HepG2 (cell line): ENCODE results near the gene STX10. TPM values are rescaled to one million over a fixed set of nuclear protein-coding genes. Genes with fewer than 3 reads are reported as not detected.

Experiments used
- BATF2 ChIP-seq: sonication (generic); formaldehyde crosslinking; IDR thresholded peaks from 2 replicates; pipeline ENCODE4 v1.8.0; 2022; ENCODE audit warnings: mild to moderate bottlenecking, missing genetic modification reagents, moderate library complexity
- BCLAF1 ChIP-seq: fragments of 450-650 bp; IDR thresholded peaks from 2 replicates; pipeline ENCODE4 v1.6.1; 2017; ENCODE audit warnings: mild to moderate bottlenecking
- FOSL2 ChIP-seq: sonication (generic); formaldehyde crosslinking; IDR thresholded peaks from 2 replicates; pipeline ENCODE4 v1.4.0; 2020; ENCODE audit warnings: missing genetic modification reagents
- FOXC1 ChIP-seq: sonication (generic); formaldehyde crosslinking; IDR thresholded peaks from 2 replicates; pipeline ENCODE4 v1.8.0; 2022; ENCODE audit warnings: mild to moderate bottlenecking, missing genetic modification reagents, borderline replicate concordance
- NFAT5 ChIP-seq: sonication (generic); formaldehyde crosslinking; IDR thresholded peaks from 2 replicates; pipeline ENCODE4 v1.4.0; 2020; ENCODE audit warnings: missing genetic modification reagents
- PHF21A ChIP-seq: sonication (generic); formaldehyde crosslinking; IDR thresholded peaks from 2 replicates; pipeline ENCODE4 v1.5.0; 2020; ENCODE audit warnings: mild to moderate bottlenecking, missing genetic modification reagents
- PRDM15 ChIP-seq: sonication (generic); formaldehyde crosslinking; IDR thresholded peaks from 2 replicates; pipeline ENCODE4 v1.4.0; 2020; ENCODE audit warnings: missing genetic modification reagents
- RBAK ChIP-seq: sonication (generic); formaldehyde crosslinking; IDR thresholded peaks from 2 replicates; pipeline ENCODE4 v1.5.1; 2020; ENCODE audit warnings: mild to moderate bottlenecking, missing genetic modification reagents
- ZMYM3 ChIP-seq: sonication (generic); formaldehyde crosslinking; IDR thresholded peaks from 2 replicates; pipeline ENCODE4 v1.5.1; 2020; ENCODE audit warnings: mild to moderate bottlenecking, missing genetic modification reagents
- ZNF329 ChIP-seq: sonication (generic); formaldehyde crosslinking; IDR thresholded peaks from 2 replicates; pipeline ENCODE4 v1.9.0; 2021; ENCODE audit warnings: low read depth, mild to moderate bottlenecking, missing genetic modification reagents
- ZNF83 ChIP-seq: sonication (generic); formaldehyde crosslinking; IDR thresholded peaks from 2 replicates; pipeline ENCODE4 v1.4.0; 2020; ENCODE audit warnings: missing genetic modification reagents, mild to moderate bottlenecking, borderline replicate concordance
- ZNF839 ChIP-seq: sonication (generic); formaldehyde crosslinking; IDR thresholded peaks from 2 replicates; pipeline ENCODE4 v1.4.0; 2020; ENCODE audit warnings: missing genetic modification reagents, mild to moderate bottlenecking, borderline replicate concordance
- ZSCAN12 ChIP-seq: sonication (generic); formaldehyde crosslinking; IDR thresholded peaks from 2 replicates; pipeline ENCODE4 v1.9.0; 2021; ENCODE audit warnings: mild to moderate bottlenecking, missing genetic modification reagents
- polyA plus RNA-seq, 8 experiments: library from polyadenylated mRNA; depleted of rRNA in 3 of 8; stranded (reverse) in 7 of 8; unstranded in 1 of 8; fragments of >200 nt; fragmentation: Illumina TruSeq in 4 of 8; extraction: Trizol in 4 of 8; gene quantifications; 2 replicates each; pipeline versions ENCODE4 v1.2.1 to v1.2.3, GENCODE V29; 2011 to 2016; ENCODE audit warnings: low read depth in 4 of 8, missing spikeins in 1 of 8, mixed read lengths in 1 of 8; ENCODE audit not compliant: insufficient read depth in 1 of 8
- total RNA-seq, 5 experiments: library from RNA; depleted of rRNA; stranded (reverse); fragments of >200 nt; fragmentation: Illumina TruSeq; extraction: Trizol; gene quantifications; 2 replicates each; pipeline ENCODE4 v1.2.3, GENCODE V29; 2016; ENCODE audit warnings: low read depth in 1 of 5

Gene STX10
- total and polyA plus RNA-seq, 2 of the 13 experiments (the other 11 are each of a cell fraction or from before 2014, with no cell fraction given), result 47.9 to 66.4 TPM

GRCh38 chr19:13152974-13153568 is 2.9 kb upstream of the STX10 start (continued):
- TF ChIP-seq FOSL2 (CRISPR knock-in tag), result peak; percentile 32; the same call in 1 of the 2 replicates
- 0 out of 2 replicates have a peak, but pooled peaks have one; percentile 72 for TF ChIP-seq ZNF83 (CRISPR knock-in tag)
- TF ChIP-seq FOXC1, result no peak
- no peak for TF ChIP-seq ZMYM3
- 0 out of 2 replicates have a peak, but pooled peaks have one; percentile 27 for TF ChIP-seq ZSCAN12
- no peak for TF ChIP-seq RBAK (CRISPR knock-in tag)
- no peak for TF ChIP-seq ZNF839
- TF ChIP-seq BATF2 (CRISPR knock-in tag), result peak; percentile 35; the same call in 1 of the 2 replicates
- TF ChIP-seq PHF21A, result no peak
- TF ChIP-seq BCLAF1, result no peak
- 0 out of 2 replicates have a peak, but pooled peaks have one; percentile 70 for TF ChIP-seq NFAT5 (CRISPR knock-in tag)
- TF ChIP-seq ZNF329, result no peak
- peak; percentile 72; the same call in 1 of the 2 replicates for TF ChIP-seq PRDM15
